Measurements from ENCODE around the gene CDK14. TPM values are rescaled to one million over a fixed set of nuclear protein-coding genes. Genes with fewer than 3 reads are reported as not detected.

Gene CDK14
- total and polyA plus RNA-seq, 2 of the 8 experiments (the other 6 are each of a cell fraction or from before 2014, with no cell fraction given) = 5.5 to 47.3 TPM

- peaks cover 0 to 9% of the 10 kb centered on the region in 2 experiments; a peak in 2 of 4 replicates for H3K79me2 ChIP-seq (ENCODE audit: control insufficient read depth in 1 of 2, insufficient read depth in 2 of 2, low read length in 2 of 2)
- TF ChIP-seq RFX5 (IDR thresholded peaks at IDR 0.05; ENCODE audit: borderline replicate concordance, low read depth, low read length) (no peak), JUN (IDR thresholded peaks at IDR 0.05; ENCODE audit: low read depth, low read length) (no peak), MAX (IDR thresholded peaks at IDR 0.05) (no peak), CTCF (IDR thresholded peaks at IDR 0.05; ENCODE audit: control extremely low read depth in 1 of 3, insufficient read depth in 1 of 3, low read depth in 1 of 3, low read length in 3 of 3) (no peak), ZNF274 (IDR thresholded peaks at IDR 0.05; ENCODE audit: borderline replicate concordance, extremely low read depth, low read length) (no peak), GABPA (IDR thresholded peaks at IDR 0.05; ENCODE audit: borderline replicate concordance, insufficient read depth, low read length) (no peak), RNF2 (IDR thresholded peaks at IDR 0.05; ENCODE audit: borderline replicate concordance, low read depth, low read length, missing control alignments, poor library complexity, severe bottlenecking) (no peak), TEAD4 (IDR thresholded peaks at IDR 0.05; ENCODE audit: low read depth, low read length) (no peak), CHD1 (IDR thresholded peaks at IDR 0.05; ENCODE audit: low read depth, low read length) (no peak), CTBP2 (IDR thresholded peaks at IDR 0.05; ENCODE audit: borderline replicate concordance, insufficient read depth, insufficient read length, low read length) (no peak), KDM4A (IDR thresholded peaks at IDR 0.05; ENCODE audit: low read depth, low read length, severe bottlenecking) (no peak)
These were observed 15.0 kb downstream of the CDK14 start for GRCh38 chr7:90611115-90611514.

More at GRCh38 chr7:90611115-90611514, 15.0 kb downstream of the CDK14 start:
- no peak for DNase-seq (ENCODE audit: low read depth in 1 of 2, low spot score in 2 of 2)
- Histone ChIP-seq H3K23ac (ENCODE audit: insufficient read length) (no peak overlapping the region), H2BK120ac (replicated peaks; ENCODE audit: low read depth, low read length) (no peak overlapping the region), H3K4me2 (ENCODE audit: insufficient read depth in 1 of 2, low read depth in 2 of 2, low read length in 2 of 2) (no peak overlapping the region), H4K8ac (ENCODE audit: extremely low read depth, insufficient read depth, low read length) (no peak overlapping the region), H3K23me2 (ENCODE audit: low read depth, low read length) (no peaks in the 10 kb centered on the region; the same call in 1 of the 2 replicates), H3K4me1 (replicated peaks in 1 of 4; ENCODE audit: control insufficient read depth in 3 of 4, insufficient read depth in 4 of 4, low read length in 3 of 4) (no peaks in the 10 kb centered on the region; a peak in 1 of 7 replicates), H2BK5ac (ENCODE audit: low read depth, low read length) (no peak overlapping the region), H4K5ac (ENCODE audit: insufficient read length, low read depth, low read length) (no peak overlapping the region), H3K9ac (replicated peaks in 1 of 4; ENCODE audit: extremely low read depth in 1 of 4, low read depth in 3 of 4, low read length in 3 of 4) (no peak overlapping the region), H3K4me3 (ENCODE audit: extremely low read depth in 1 of 4, insufficient read depth in 2 of 4, low read depth in 3 of 4, low read length in 4 of 4) (no peak overlapping the region), H3K27me3 (replicated peaks in 1 of 4; ENCODE audit: control insufficient read depth in 3 of 4, extremely low read depth in 1 of 4, insufficient read depth in 3 of 4, low read length in 3 of 4) (no peaks in the 10 kb centered on the region), H2AFZ (ENCODE audit: low read length) (no peak overlapping the region), H4K91ac (replicated peaks; ENCODE audit: insufficient read length, low read length) (no peak overlapping the region), H3K36me3 (ENCODE audit: control insufficient read depth in 2 of 4, insufficient read depth in 4 of 4, low read length in 3 of 4) (no peaks in the 10 kb centered on the region), H3K79me1 (ENCODE audit: low read depth, low read length) (no peaks in the 10 kb centered on the region), H4K20me1 (replicated peaks in 1 of 2; ENCODE audit: control insufficient read depth in 1 of 2, insufficient read depth in 2 of 2, low read length in 2 of 2) (no peaks in the 10 kb centered on the region), H3K14ac (ENCODE audit: insufficient read length) (no peak overlapping the region), H2BK20ac (ENCODE audit: low read length) (no peak overlapping the region), H3K56ac (replicated peaks; ENCODE audit: insufficient read length, low read depth, low read length) (no peak overlapping the region), H2AK5ac (ENCODE audit: low read depth, low read length) (no peak overlapping the region), H3K9me3 (ENCODE audit: insufficient read depth in 2 of 2, low read depth in 1 of 2, low read length in 1 of 2) (no peaks in the 10 kb centered on the region), H2BK15ac (ENCODE audit: low read length) (no peak overlapping the region), H3K27ac (ENCODE audit: low read depth, low read length) (no peak overlapping the region), H3K18ac (ENCODE audit: extremely low read depth, low read length) (no peak overlapping the region), H3K4ac (replicated peaks; ENCODE audit: insufficient read length, low read depth, low read length) (no peak overlapping the region), H2BK12ac (ENCODE audit: low read depth, low read length) (no peak overlapping the region)
- no peak for FAIRE-seq
- ChIA-PET POLR2A (ENCODE audit: partially characterized antibody) (no interaction called here), CTCF (ENCODE audit: partially characterized antibody) (interaction anchor here (1.5 to 1.6 kb wide), 2 partner anchors 13 to 92 kb away, joined by 4 to 6 read pairs; no protein-coding TSS in a partner anchor)
- WGBS, 2 experiments (ENCODE audit: extremely low coverage in 1 of 2, insufficient coverage in 1 of 2, insufficient read length in 1 of 2, insufficient replicate concordance in 2 of 2, low coverage in 1 of 2, low lambda C conversion rate in 2 of 2, missing lambda C conversion rate in 1 of 2) = 81% methylated on average over 3 of the region's 3 CpGs; no CpG with 5 or more reads in 1 of the 2 experiments
